HepG2 (cell line): ENCODE data around the gene AMN. TPM values are rescaled to one million over a fixed set of nuclear protein-coding genes. Genes with fewer than 3 reads are reported as not detected.

ENCODE experiments used
- ATAC-seq: fragments of 200-7000 bp; cut with Tn5 transposase; 3 replicates; pipeline ENCODE4 v1.9.1; 2020; ENCODE audit warnings: mild to moderate bottlenecking, moderate library complexity
- BruUV-seq: library from RNA; stranded (reverse); fragments of 400-500 nt; replicated peaks from 2 replicates; lab custom pipeline; 2021; lab: Mats Ljungman, UMichigan
- CTCF ChIA-PET: fragments of 300-600 bp; formaldehyde crosslinking; extraction: SDS; loops from one replicate; lab custom pipeline; 2021; ENCODE audit warnings: low total read pairs, inconsistent platforms, low intra/inter-chr PET ratio; lab: Yijun Ruan, JAX
- POLR2A ChIA-PET: fragments of 350-600 bp; sonication (Branson Sonifier 250); formaldehyde crosslinking; loops from one replicate; lab custom pipeline; 2020; ENCODE audit warnings: antibody characterized with exemption, inconsistent platforms; lab: Yijun Ruan, JAX
- DNase-seq: peaks from one replicate; pipeline ENCODE4 v3.0.0-alpha.2; 2015; ENCODE audit warnings: low spot score
- FAIRE-seq: peaks from 3 replicates; lab custom pipeline; 2011; peaks lifted over from hg19 to GRCh38; lab: Jason Lieb, UNC
- H2AFZ ChIP-seq: one replicate; pipeline ENCODE4 v1.6.1; 2011; ENCODE audit warnings: low read length, inconsistent platforms
- H3K27ac ChIP-seq: fragments of 300-600 bp; 3 replicates; pipeline ENCODE4 v1.8.0; 2011; ENCODE audit warnings: mixed run types, mild to moderate bottlenecking, mixed read lengths, low read length, inconsistent platforms; ENCODE audit not compliant: insufficient read depth; ENCODE audit errors: extremely low read length
- H3K27me3 ChIP-seq, 2 experiments: fragments of 200-600 bp in 1 of 2; 2 replicates in 1 of 2; 3 replicates in 1 of 2; pipeline versions ENCODE4 v1.6.0 to v1.8.0; 2011; ENCODE audit warnings: low read length in 2 of 2, mild to moderate bottlenecking in 2 of 2, moderate library complexity in 2 of 2, inconsistent platforms in 1 of 2; ENCODE audit not compliant: insufficient read depth in 2 of 2, control insufficient read depth in 1 of 2
- H3K36me3 ChIP-seq, 2 experiments: fragments of 200-600 bp in 1 of 2; replicated peaks in 1 of 2; 2 replicates in 1 of 2; 3 replicates in 1 of 2; pipeline versions ENCODE4 v1.5.1 to v1.8.0; 2011; ENCODE audit warnings: low read length in 2 of 2, inconsistent platforms in 1 of 2; ENCODE audit not compliant: insufficient read depth in 2 of 2, control insufficient read depth in 1 of 2
- H3K4me1 ChIP-seq: 2 replicates; pipeline ENCODE4 v1.5.1; 2012; ENCODE audit warnings: low read length, inconsistent platforms; ENCODE audit not compliant: insufficient read depth
- H3K4me2 ChIP-seq: 2 replicates; pipeline ENCODE4 v1.6.0; 2011; ENCODE audit warnings: low read depth, low read length, inconsistent platforms
- H3K4me3 ChIP-seq, 3 experiments: fragments of 200-600 bp in 1 of 3; sonication (generic), shearing (Covaris generic) in 1 of 3; replicated peaks in 1 of 3; 2 replicates each; pipeline ENCODE4 v1.5.1; 2011 to 2016; ENCODE audit warnings: low read length in 3 of 3, inconsistent platforms in 2 of 3, low read depth in 2 of 3, mild to moderate bottlenecking in 2 of 3, control low read depth in 1 of 3, mixed read lengths in 1 of 3; ENCODE audit not compliant: insufficient read depth in 1 of 3
- H3K79me2 ChIP-seq: one replicate; pipeline ENCODE4 v1.6.1; 2011; ENCODE audit warnings: low read length, inconsistent platforms; ENCODE audit not compliant: insufficient read depth
- H3K9ac ChIP-seq: 2 replicates; pipeline ENCODE4 v1.6.0; 2011; ENCODE audit warnings: mild to moderate bottlenecking, low read depth, low read length, inconsistent platforms; ENCODE audit not compliant: insufficient read depth
- H3K9me3 ChIP-seq: 2 replicates; pipeline ENCODE4 v1.5.1; 2012; ENCODE audit warnings: mild to moderate bottlenecking, low read length
- H4K20me1 ChIP-seq: 2 replicates; pipeline ENCODE4 v1.6.0; 2011; ENCODE audit warnings: inconsistent platforms, mild to moderate bottlenecking, low read length, moderate library complexity; ENCODE audit not compliant: insufficient read depth
- ASH2L ChIP-seq: fragments of 300-600, 200-600 bp; sonication (generic); IDR thresholded peaks from 2 replicates; pipeline ENCODE4 v1.7.0; 2017; ENCODE audit warnings: low read depth, mild to moderate bottlenecking, moderate library complexity, mixed read lengths, low read length; ENCODE audit not compliant: insufficient read length
- CHD2 ChIP-seq: IDR thresholded peaks from 2 replicates; pipeline ENCODE4 v1.6.1; 2011; ENCODE audit warnings: low read depth, low read length, improper control_type of control experiment
- HDAC2 ChIP-seq: sonication (generic); formaldehyde crosslinking; IDR thresholded peaks from 2 replicates; pipeline ENCODE4 v1.4.0; 2020; ENCODE audit warnings: missing genetic modification reagents
- KAT7 ChIP-seq: IDR thresholded peaks from 2 replicates; pipeline ENCODE4 v1.6.1; 2018; ENCODE audit warnings: borderline replicate concordance, missing compliant biosample characterization
- KLF9 ChIP-seq: IDR thresholded peaks from 2 replicates; pipeline ENCODE4 v1.6.1; 2016; ENCODE audit warnings: low read depth
- PAF1 ChIP-seq: IDR thresholded peaks from 2 replicates; pipeline ENCODE4 v1.6.1; 2016; ENCODE audit warnings: missing genetic modification reagents, missing compliant biosample characterization
- RELA ChIP-seq: sonication (generic); formaldehyde crosslinking; IDR thresholded peaks from 2 replicates; pipeline ENCODE4 v1.4.0; 2020; ENCODE audit warnings: missing genetic modification reagents
- SAP130 ChIP-seq: IDR thresholded peaks from 2 replicates; pipeline ENCODE4 v1.6.1; 2016; ENCODE audit warnings: low read depth
- SIN3A ChIP-seq: IDR thresholded peaks from 2 replicates; pipeline ENCODE4 v1.6.1; 2011; ENCODE audit warnings: low read depth, mild to moderate bottlenecking, control low read depth, low read length, borderline replicate concordance
- SKI ChIP-seq: fragments of 450-650 bp; IDR thresholded peaks from one replicate; pipeline ENCODE4 v1.6.1; 2018; ENCODE audit warnings: mild to moderate bottlenecking; ENCODE audit not compliant: partially characterized antibody
- WIZ ChIP-seq: sonication (generic); formaldehyde crosslinking; IDR thresholded peaks from 2 replicates; pipeline ENCODE4 v1.5.1; 2020; ENCODE audit warnings: mild to moderate bottlenecking, missing genetic modification reagents
- XBP1 ChIP-seq: sonication (generic); formaldehyde crosslinking; IDR thresholded peaks from 2 replicates; pipeline ENCODE4 v1.5.0; 2020; ENCODE audit warnings: missing genetic modification reagents
- YY1 ChIP-seq: IDR thresholded peaks from 2 replicates; pipeline ENCODE4 v1.6.1; 2011; ENCODE audit warnings: low read length, low read depth, moderate library complexity, mild to moderate bottlenecking; ENCODE audit not compliant: insufficient read depth, insufficient replicate concordance
- ZNF264 ChIP-seq: sonication (generic); formaldehyde crosslinking; IDR thresholded peaks from 2 replicates; pipeline ENCODE4 v1.4.0; 2020; ENCODE audit warnings: missing genetic modification reagents
- ZNF563 ChIP-seq: sonication (generic); formaldehyde crosslinking; IDR thresholded peaks from 2 replicates; pipeline ENCODE4 v1.8.0; 2022; ENCODE audit warnings: mild to moderate bottlenecking, moderate library complexity, missing genetic modification reagents
- ZNF567 ChIP-seq: sonication (generic); formaldehyde crosslinking; IDR thresholded peaks from 2 replicates; pipeline ENCODE4 v1.8.1; 2023; ENCODE audit warnings: mild to moderate bottlenecking, missing genetic modification reagents, borderline replicate concordance
- ZNF644 ChIP-seq: IDR thresholded peaks from 2 replicates; pipeline ENCODE4 v1.6.1; 2016; ENCODE audit warnings: low read depth
- ZNF780A ChIP-seq: sonication (generic); formaldehyde crosslinking; IDR thresholded peaks from 2 replicates; pipeline ENCODE4 v1.8.0; 2022; ENCODE audit warnings: mild to moderate bottlenecking, missing genetic modification reagents, moderate library complexity
- WGBS: methylation state at CpG from one replicate; pipeline ENCODE4 v1.1.6; 2017; ENCODE audit warnings: low lambda C conversion rate; 5-methylcytosine and 5-hydroxymethylcytosine counted together
- in situ Hi-C: cut with HindIII; loops from 2 replicates; pipeline ENCODE4 v1.10.0; 2017; ENCODE audit warnings: low pct_unique_long_range_greater_than_20kb; ENCODE audit not compliant: extremely low pct_ligation_motif_present
- intact Hi-C: fragments of 100-400 bp; cut with micrococcal nuclease; formaldehyde crosslinking; loops from one replicate; pipeline ENCODE4 v1.10.0; 2022; ENCODE audit not compliant: unreplicated experiment
- polyA plus RNA-seq, 8 experiments: library from polyadenylated mRNA; depleted of rRNA in 3 of 8; stranded (reverse) in 7 of 8; unstranded in 1 of 8; fragments of >200 nt; fragmentation: Illumina TruSeq in 4 of 8; extraction: Trizol in 4 of 8; gene quantifications; 2 replicates each; pipeline versions ENCODE4 v1.2.1 to v1.2.3, GENCODE V29; 2011 to 2016; ENCODE audit warnings: low read depth in 4 of 8, missing spikeins in 1 of 8, mixed read lengths in 1 of 8; ENCODE audit not compliant: insufficient read depth in 1 of 8
- total RNA-seq, 5 experiments: library from RNA; depleted of rRNA; stranded (reverse); fragments of >200 nt; fragmentation: Illumina TruSeq; extraction: Trizol; gene quantifications; 2 replicates each; pipeline ENCODE4 v1.2.3, GENCODE V29; 2016; ENCODE audit warnings: low read depth in 1 of 5
- TF ChIP-seq, protein P1 (sequence below): sonication (generic); formaldehyde crosslinking; IDR thresholded peaks from 2 replicates; pipeline ENCODE4 v1.5.1; 2020; ENCODE audit warnings: mild to moderate bottlenecking, missing genetic modification reagents

AMN gene
- total and polyA plus RNA-seq, 2 of the 13 experiments (the other 11 are each of a cell fraction or from before 2014, with no cell fraction given), result 9.8 to 33.1 TPM

DNA sequence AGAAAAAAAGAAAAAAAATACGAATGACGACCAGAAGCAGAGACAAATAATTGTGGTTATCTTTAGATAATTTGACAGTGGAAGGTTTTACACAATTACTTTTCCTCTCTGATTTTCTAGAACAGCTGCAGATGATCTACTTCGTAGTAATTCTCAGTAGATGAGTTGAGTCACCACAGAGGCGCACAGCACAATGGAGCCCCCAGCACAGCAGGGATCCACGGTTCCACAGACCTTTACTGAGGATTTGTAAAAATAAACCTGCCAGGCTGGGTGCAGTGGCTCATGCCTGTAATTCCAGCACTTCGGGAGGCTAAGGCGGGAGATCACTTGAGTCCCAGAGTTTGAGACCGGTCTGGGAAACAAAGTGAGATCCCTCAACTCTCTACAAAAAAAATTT is 29.3 kb downstream of the AMN start:
- no peak for ATAC-seq
- no peaks in the 10 kb centered on the region for H3K4me1 ChIP-seq
- in situ Hi-C loops, result no loop called here
- no peaks in the 10 kb centered on the region for H3K9me3 ChIP-seq
- TF ChIP-seq SAP130 (CRISPR knock-in tag) (no peak), KAT7 (no peak), ZNF563 (CRISPR knock-in tag) (no peak), ASH2L (no peak), KLF9 (CRISPR knock-in tag) (no peak), ZNF780A (CRISPR knock-in tag) (no peak), ZNF644 (CRISPR knock-in tag) (no peak), YY1 (no peak), XBP1 (no peak), WIZ (CRISPR knock-in tag) (no peak), ZNF264 (no peak), HDAC2 (CRISPR knock-in tag) (no peak), RELA (CRISPR knock-in tag) (no peak), PAF1 (CRISPR knock-in tag) (no peak), SKI (no peak), SIN3A (no peak), ZNF567 (CRISPR knock-in tag) (no peak), CHD2 (no peak)
- TF ChIP-seq, protein P1, sequence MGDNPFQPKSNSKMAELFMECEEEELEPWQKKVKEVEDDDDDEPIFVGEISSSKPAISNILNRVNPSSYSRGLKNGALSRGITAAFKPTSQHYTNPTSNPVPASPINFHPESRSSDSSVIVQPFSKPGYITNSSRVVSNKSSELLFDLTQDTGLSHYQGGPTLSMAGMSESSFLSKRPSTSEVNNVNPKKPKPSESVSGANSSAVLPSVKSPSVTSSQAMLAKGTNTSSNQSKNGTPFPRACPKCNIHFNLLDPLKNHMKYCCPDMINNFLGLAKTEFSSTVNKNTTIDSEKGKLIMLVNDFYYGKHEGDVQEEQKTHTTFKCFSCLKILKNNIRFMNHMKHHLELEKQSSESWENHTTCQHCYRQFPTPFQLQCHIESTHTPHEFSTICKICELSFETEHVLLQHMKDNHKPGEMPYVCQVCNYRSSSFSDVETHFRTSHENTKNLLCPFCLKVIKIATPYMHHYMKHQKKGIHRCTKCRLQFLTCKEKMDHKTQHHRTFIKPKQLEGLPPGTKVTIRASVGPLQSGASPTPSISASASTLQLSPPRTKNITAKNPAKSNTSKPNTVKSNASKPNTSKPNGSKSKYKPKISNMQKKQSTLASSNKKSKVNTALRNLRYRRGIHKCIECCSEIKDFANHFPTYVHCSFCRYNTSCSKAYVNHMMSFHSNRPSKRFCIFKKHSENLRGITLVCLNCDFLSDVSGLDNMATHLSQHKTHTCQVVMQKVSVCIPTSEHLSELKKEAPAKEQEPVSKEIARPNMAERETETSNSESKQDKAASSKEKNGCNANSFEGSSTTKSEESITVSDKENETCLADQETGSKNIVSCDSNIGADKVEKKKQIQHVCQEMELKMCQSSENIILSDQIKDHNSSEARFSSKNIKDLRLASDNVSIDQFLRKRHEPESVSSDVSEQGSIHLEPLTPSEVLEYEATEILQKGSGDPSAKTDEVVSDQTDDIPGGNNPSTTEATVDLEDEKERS (CRISPR knock-in tag), result no peak
- TF ChIP-seq, all 625 proteins: peak for 0
- H3K36me3 ChIP-seq, result peaks cover 26 to 48% of the 10 kb centered on the region in 2 experiments
- no peaks in the 10 kb centered on the region for H3K79me2 ChIP-seq
- H3K27ac ChIP-seq, result no peak overlapping the region
- intact Hi-C loops, result no loop called here
- H4K20me1 ChIP-seq, result no peaks in the 10 kb centered on the region
- FAIRE-seq (no peak), DNase-seq (no peak)
- no peak overlapping the region for H3K4me2 ChIP-seq
- H3K4me3 ChIP-seq, result no peak overlapping the region
- H3K27me3 ChIP-seq, result no peaks in the 10 kb centered on the region
- POLR2A ChIA-PET, result no interaction called here
- no TSS peak for BruUV-seq
- H2AFZ ChIP-seq, result no peak overlapping the region
- 80% methylated on average over 8 of the region's 8 CpGs for WGBS
- no peak overlapping the region for H3K9ac ChIP-seq
- CTCF ChIA-PET, result no interaction called here
